Activated B cell treated with CpG ODN at 0.5 μM for 24 hours (primary cell): ENCODE results near the gene SMIM11. TPM values are rescaled to one million over a fixed set of nuclear protein-coding genes. Genes with fewer than 3 reads are reported as not detected.

Source experiments
- ATAC-seq: fragments of 200-7000 bp; cut with Tn5 transposase; one replicate; pipeline ENCODE4 v1.10.0; 2021; ENCODE audit warnings: low read depth, mild to moderate bottlenecking, moderate library complexity
- CTCF ChIA-PET: fragments of 350-600 bp; sonication (Branson Sonifier 250); formaldehyde crosslinking; loops from one replicate; lab custom pipeline; 2021; ENCODE audit warnings: antibody characterized with exemption; lab: Charles Lee
- POLR2A ChIA-PET: fragments of 350-600 bp; sonication (Branson Sonifier 250); formaldehyde crosslinking; loops from one replicate; lab custom pipeline; 2021; ENCODE audit warnings: antibody characterized with exemption; lab: Charles Lee
- DNase-seq: peaks from one replicate; pipeline ENCODE4 v3.0.0; 2022
- H3K27ac Mint-ChIP-seq: one replicate; pipeline ENCODE4 v1.8.0; 2020; ENCODE audit warnings: mixed read lengths
- H3K27me3 Mint-ChIP-seq: one replicate; pipeline ENCODE4 v1.8.0; 2021; ENCODE audit warnings: mixed read lengths
- H3K36me3 Mint-ChIP-seq: one replicate; pipeline ENCODE4 v1.8.0; 2021; ENCODE audit warnings: low read depth, mixed read lengths
- H3K4me1 Mint-ChIP-seq: one replicate; pipeline ENCODE4 v1.8.0; 2021; ENCODE audit warnings: mixed read lengths
- H3K4me3 Mint-ChIP-seq: one replicate; pipeline ENCODE4 v1.8.0; 2020; ENCODE audit warnings: mild to moderate bottlenecking, mixed read lengths
- H3K9me3 Mint-ChIP-seq: one replicate; pipeline ENCODE4 v1.8.0; 2020; ENCODE audit warnings: mixed read lengths
- CTCF ChIP-seq: fragments of 200-600 bp; IDR thresholded peaks from one replicate; pipeline ENCODE4 v1.8.0; 2022; ENCODE audit warnings: antibody characterized with exemption, mild to moderate bottlenecking
- intact Hi-C: fragments of 100-400 bp; cut with micrococcal nuclease; formaldehyde crosslinking; loops from one replicate; pipeline ENCODE4 v1.15.1; 2024
- total RNA-seq: library from RNA; stranded (reverse); gene quantifications from 2 replicates; pipeline ENCODE4 v1.2.3, GENCODE V29; 2022

SMIM11 gene
- total RNA-seq, 1 donor from 2014 or later = 4.3 TPM

- Mint-ChIP-seq H3K27ac (no peak overlapping the region), H3K9me3 (no peaks in the 10 kb centered on the region), H3K27me3 (peaks cover 15% of the 10 kb centered on the region), H3K4me3 (no peak overlapping the region), H3K4me1 (no peaks in the 10 kb centered on the region), H3K36me3 (no peaks in the 10 kb centered on the region)
- ATAC-seq (no peak), DNase-seq (no peak)
- CTCF ChIA-PET = interaction anchor here (1.5 kb wide), 1 partner anchor 417 kb away, joined by 5 read pairs; no protein-coding TSS in a partner anchor
- intact Hi-C loops = no loop called here
- TF ChIP-seq CTCF = no peak
- POLR2A ChIA-PET = no interaction called here
Measured at GRCh38 chr21:34340061-34340460, 35.2 kb upstream of the SMIM11 start.

- Mint-ChIP-seq H3K27ac (no peak overlapping the region), H3K4me3 (no peak overlapping the region), H3K36me3 (no peaks in the 10 kb centered on the region), H3K9me3 (no peaks in the 10 kb centered on the region), H3K27me3 (peaks cover 15% of the 10 kb centered on the region), H3K4me1 (no peaks in the 10 kb centered on the region)
- ChIA-PET POLR2A (no interaction called here), CTCF (interaction anchor here (11.8 kb wide), 1 partner anchor 421 kb away, joined by 431 read pairs; no protein-coding TSS in a partner anchor)
- DNase-seq (no peak), ATAC-seq (no peak)
- TF ChIP-seq CTCF = no peak
- intact Hi-C loops = no loop called here
Measured at GRCh38 chr21:34342476-34342875, 32.8 kb upstream of the SMIM11 start.

- TF ChIP-seq CTCF = no peak
- H3K4me1 Mint-ChIP-seq = peaks cover 3% of the 10 kb centered on the region
- no peak overlapping the region for H3K27ac Mint-ChIP-seq
- H3K27me3 Mint-ChIP-seq = peaks cover 7% of the 10 kb centered on the region
- no peak overlapping the region for H3K4me3 Mint-ChIP-seq
- intact Hi-C loops = no loop called here
- no peaks in the 10 kb centered on the region for H3K36me3 Mint-ChIP-seq
- ChIA-PET POLR2A (interaction anchor here (0.9 kb wide), 1 partner anchor 419 kb away, joined by 3 read pairs; no protein-coding TSS in a partner anchor), CTCF (interaction anchor here (11.8 kb wide), 1 partner anchor 422 kb away, joined by 431 read pairs; no protein-coding TSS in a partner anchor)
- ATAC-seq = no peak
- no peaks in the 10 kb centered on the region for H3K9me3 Mint-ChIP-seq
- no peak for DNase-seq
Measured at GRCh38 chr21:34343347-34343746, 32.0 kb upstream of the SMIM11 start.

- ATAC-seq (no peak), DNase-seq (no peak)
- peaks cover 10% of the 10 kb centered on the region for H3K27me3 Mint-ChIP-seq
- H3K36me3 Mint-ChIP-seq = no peaks in the 10 kb centered on the region
- peaks cover 3% of the 10 kb centered on the region for H3K4me1 Mint-ChIP-seq
- ChIA-PET POLR2A (interaction anchor here (0.9 kb wide), 1 partner anchor 420 kb away, joined by 3 read pairs; no protein-coding TSS in a partner anchor), CTCF (interaction anchor here (11.8 kb wide), 1 partner anchor 422 kb away, joined by 431 read pairs; no protein-coding TSS in a partner anchor)
- intact Hi-C loops = no loop called here
- no peaks in the 10 kb centered on the region for H3K9me3 Mint-ChIP-seq
- no peak for TF ChIP-seq CTCF
- no peak overlapping the region for H3K27ac Mint-ChIP-seq
- H3K4me3 Mint-ChIP-seq = no peak overlapping the region
Measured at GRCh38 chr21:34343838-34344381, 31.4 kb upstream of the SMIM11 start.

GRCh38 chr21:34344584-34344983 is 30.7 kb upstream of the SMIM11 start:
- no peak overlapping the region for H3K27ac Mint-ChIP-seq

More at GRCh38 chr21:34344584-34344983, 30.7 kb upstream of the SMIM11 start:
- no peaks in the 10 kb centered on the region for H3K36me3 Mint-ChIP-seq
- ATAC-seq = no peak
- ChIA-PET CTCF (interaction anchor here (11.8 kb wide), 1 partner anchor 423 kb away, joined by 431 read pairs; no protein-coding TSS in a partner anchor), POLR2A (no interaction called here)
- H3K4me1 Mint-ChIP-seq = peaks cover 3% of the 10 kb centered on the region
- no peak for TF ChIP-seq CTCF
- no peak for DNase-seq
- peaks cover 10% of the 10 kb centered on the region for H3K27me3 Mint-ChIP-seq
- H3K4me3 Mint-ChIP-seq = no peak overlapping the region
- no peaks in the 10 kb centered on the region for H3K9me3 Mint-ChIP-seq
- intact Hi-C loops = no loop called here
